AG09309 (cell line): ENCODE data around the gene ATOH8.

ENCODE experiments used
- DNase-seq: peaks from one replicate; pipeline ENCODE4 v3.0.0-alpha.2; 2010; ENCODE audit warnings: low read depth
- H3K4me3 ChIP-seq: 2 replicates; pipeline ENCODE4 v1.5.1; 2011; ENCODE audit warnings: mild to moderate bottlenecking, low read depth, low read length, moderate library complexity; ENCODE audit not compliant: control insufficient read depth
- TF ChIP-seq, protein P1 (sequence below): IDR thresholded peaks from 2 replicates; pipeline ENCODE4 v1.5.1; 2011; ENCODE audit warnings: mild to moderate bottlenecking, low read depth, low read length, inconsistent platforms; ENCODE audit not compliant: insufficient read depth, control insufficient read depth; ENCODE audit errors: missing control alignments

The ATOH8 gene

DNA sequence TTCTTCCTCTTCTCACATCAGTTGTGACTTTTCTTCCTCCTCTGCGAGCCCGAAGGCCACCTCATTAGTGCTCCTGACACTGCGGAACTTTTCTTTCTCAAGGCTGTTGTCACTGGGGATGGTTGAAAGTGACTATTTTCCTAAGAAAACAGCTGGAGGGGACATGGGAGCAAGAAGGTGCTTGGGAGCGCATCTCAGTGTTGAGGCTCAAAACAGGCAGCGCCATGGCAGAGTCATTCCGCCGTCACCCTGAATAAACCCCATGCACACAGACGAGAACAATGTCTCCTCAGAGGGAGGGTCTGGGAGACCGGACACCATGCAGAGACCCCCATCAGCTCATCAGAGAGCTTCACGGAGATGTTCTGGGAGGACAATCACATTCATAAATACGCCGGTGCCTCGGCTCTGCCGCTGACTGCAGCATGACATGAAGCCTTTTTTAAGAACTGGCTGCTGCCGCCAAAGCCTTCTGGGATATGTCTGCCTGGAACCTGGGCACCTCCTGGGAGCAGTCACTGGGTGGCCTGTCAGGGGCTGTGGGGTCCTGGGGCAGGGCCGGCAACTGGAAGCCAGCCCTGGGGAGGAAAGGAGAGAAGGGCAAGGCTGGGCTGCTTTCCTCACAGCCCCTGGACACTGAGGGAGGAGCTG, 19.2 kb downstream of the ATOH8 start:
- DNase-seq = no peak
- TF ChIP-seq, protein P1, sequence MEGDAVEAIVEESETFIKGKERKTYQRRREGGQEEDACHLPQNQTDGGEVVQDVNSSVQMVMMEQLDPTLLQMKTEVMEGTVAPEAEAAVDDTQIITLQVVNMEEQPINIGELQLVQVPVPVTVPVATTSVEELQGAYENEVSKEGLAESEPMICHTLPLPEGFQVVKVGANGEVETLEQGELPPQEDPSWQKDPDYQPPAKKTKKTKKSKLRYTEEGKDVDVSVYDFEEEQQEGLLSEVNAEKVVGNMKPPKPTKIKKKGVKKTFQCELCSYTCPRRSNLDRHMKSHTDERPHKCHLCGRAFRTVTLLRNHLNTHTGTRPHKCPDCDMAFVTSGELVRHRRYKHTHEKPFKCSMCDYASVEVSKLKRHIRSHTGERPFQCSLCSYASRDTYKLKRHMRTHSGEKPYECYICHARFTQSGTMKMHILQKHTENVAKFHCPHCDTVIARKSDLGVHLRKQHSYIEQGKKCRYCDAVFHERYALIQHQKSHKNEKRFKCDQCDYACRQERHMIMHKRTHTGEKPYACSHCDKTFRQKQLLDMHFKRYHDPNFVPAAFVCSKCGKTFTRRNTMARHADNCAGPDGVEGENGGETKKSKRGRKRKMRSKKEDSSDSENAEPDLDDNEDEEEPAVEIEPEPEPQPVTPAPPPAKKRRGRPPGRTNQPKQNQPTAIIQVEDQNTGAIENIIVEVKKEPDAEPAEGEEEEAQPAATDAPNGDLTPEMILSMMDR = no peak
- H3K4me3 ChIP-seq = peak overlapping the region; percentile 10

DNA sequence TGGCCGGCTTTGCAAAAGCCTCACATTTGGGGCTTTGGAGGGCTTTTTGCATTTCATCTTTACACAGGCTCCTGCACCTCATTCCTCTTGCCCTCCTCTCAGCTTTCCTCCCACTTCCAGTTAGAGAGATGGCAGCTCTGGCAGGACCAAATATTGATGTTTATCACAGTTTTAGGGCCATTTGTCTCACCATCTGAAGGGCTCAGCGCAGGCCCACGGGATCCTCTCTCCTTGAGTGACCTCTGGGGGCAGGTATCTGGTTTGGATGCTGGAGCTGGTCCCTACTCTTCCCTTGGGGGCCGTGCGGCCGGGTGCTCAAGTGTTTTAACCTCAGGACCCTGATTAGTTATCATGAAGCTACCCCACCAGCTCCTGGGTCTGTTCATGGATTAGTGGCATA, 19.9 kb downstream of the ATOH8 start:
- no peak for DNase-seq
- no peak overlapping the region for H3K4me3 ChIP-seq
- TF ChIP-seq, protein P1 = no peak

DNA sequence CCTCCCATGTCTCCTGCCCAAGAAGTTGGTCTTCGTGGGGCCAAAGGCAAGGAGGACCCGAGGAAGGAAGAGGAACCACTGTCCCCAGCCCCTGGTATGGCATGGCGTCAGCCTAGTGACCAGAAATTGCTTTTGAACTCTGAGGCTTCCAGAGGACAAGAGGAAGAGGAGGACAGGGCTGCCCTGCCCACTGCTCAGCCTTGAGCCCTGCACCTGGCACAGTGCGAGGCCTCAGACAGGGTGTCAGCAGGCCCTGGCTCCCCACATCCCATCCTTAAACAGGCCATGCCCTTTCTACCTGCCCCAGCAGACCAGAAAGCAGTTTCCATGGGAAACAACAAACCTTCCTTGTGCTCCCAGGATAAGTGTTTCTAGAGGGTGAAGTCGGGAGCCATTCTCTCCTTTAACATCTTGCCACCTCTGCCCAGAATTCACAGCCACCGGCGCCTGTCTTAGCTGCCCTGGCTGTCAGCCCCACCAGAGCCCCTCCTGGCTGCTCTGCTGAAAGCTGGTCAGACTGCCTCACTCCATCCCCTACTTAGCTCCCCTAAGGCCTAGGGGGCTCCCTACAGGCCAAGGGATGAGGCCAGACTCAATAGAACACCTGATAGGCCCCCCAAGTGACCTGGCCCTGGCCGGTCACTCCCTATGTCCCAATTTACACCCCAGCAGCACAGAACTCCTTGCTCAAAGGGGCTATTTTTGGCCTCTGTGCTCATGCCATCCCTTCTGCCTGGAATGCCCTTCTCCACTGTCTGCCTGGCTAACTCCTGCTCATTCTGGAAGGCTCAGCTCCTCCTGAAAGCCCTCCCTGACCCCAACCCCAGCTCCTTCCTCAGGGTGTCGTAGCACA, 20.6 kb downstream of the ATOH8 start:
- no peak for DNase-seq
- no peak overlapping the region for H3K4me3 ChIP-seq
- TF ChIP-seq, protein P1 = no peak

DNA sequence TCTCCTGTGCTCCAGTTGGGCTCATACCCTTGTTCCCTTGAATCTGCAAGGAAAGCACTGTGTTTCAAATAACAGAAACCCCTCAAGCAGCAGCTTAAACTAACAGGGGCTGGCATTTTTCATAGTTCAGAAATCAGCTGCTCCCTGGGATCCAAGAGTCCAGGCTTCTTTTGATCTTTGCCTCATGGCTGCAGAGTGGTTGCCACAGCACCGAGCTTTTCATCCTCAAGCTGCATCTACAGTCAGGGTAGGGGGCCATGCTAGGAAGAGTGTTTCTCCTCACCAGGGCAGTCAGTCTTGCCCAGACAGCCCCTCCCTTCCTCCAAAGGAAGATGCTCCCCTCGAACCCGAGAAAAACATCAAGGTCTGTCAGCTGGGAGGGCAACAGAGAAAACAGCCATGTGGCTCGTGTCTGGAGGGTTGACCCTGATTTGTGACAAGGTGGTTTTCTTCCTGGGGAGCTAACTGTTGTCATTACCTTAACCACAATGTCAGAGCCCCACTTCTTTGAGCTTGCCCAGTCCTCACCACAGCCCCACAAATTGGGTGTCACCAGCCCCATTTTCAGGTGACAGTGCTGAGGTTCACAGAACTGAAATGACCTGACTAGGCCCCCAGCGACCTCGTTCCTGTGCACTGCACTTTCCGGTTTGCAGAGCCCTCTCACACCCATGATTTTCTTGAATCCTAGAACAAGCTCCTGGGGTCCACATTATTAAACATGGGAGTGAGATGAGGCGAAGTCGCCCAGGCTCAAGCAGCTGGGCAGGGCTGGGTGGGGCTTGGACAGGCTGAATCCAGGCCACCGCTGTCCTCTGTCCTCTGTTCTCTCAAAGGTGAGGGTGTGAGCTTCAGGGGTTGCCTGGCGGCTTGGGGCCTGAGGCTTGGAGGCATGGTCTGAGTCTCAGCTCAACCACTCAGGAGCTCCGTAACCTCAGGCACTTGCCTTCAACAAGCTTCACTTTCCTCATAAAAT, 21.9 kb downstream of the ATOH8 start:
- H3K4me3 ChIP-seq = no peak overlapping the region
- no peak for DNase-seq
- TF ChIP-seq, protein P1 = no peak

DNA sequence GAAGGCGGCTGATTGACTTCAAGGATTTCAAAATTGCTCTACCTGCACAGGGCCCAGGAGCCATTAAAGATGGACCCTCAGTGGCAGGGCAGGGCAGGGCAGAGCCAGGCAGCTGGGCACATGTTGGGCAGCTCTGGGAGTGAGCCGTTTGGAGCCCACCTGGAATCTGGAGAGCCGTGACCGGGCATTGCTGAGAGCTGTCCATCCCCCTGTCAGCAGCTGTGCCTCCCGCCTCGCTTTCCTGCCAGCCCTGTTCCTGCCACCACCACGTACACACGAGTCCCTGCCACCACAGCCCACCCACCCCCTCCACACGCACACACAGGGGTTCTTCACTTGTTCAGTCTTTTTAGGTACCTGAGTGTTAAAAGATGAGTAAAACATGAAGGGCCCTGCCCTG, 22.9 kb downstream of the ATOH8 start:
- TF ChIP-seq, protein P1 = no peak
- no peak overlapping the region for H3K4me3 ChIP-seq
- no peak for DNase-seq

DNA sequence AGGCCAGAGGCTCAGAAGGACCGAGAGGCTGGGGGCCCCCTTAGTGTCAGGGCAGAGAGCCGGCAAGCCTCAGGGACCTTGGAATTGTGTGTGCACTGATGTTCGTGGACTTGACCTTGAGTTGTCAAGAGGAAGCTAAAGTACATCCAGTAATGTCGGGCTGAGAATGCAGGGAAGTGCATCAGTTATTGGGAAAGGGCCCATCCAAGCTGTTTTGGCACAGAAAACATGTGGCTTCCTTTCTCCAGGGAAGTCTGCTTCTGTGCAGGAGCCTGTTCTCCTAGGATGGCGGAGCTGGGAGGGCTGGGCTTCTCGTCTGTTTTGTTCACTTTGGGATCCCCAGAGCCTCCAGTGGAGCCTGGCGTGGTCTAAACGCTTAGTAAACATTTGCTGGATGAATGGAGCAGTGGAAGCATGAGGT, 23.7 kb downstream of the ATOH8 start:
- TF ChIP-seq, protein P1 = no peak
- DNase-seq = no peak

More for the DNA sequence above, 23.7 kb downstream of the ATOH8 start:
- H3K4me3 ChIP-seq = no peak overlapping the region
